Esophagus squamous epithelium (tissue), 5 donors: ENCODE data around the gene ADGRF3. TPM values are rescaled to one million over a fixed set of nuclear protein-coding genes. Genes with fewer than 3 reads are reported as not detected.
"Not testable (repeated sequence)": the region's sequence is repeated elsewhere in the genome, so short reads cannot be mapped to it uniquely, and the experiment has no call there.

Experiments
- DNase-seq: peaks from one replicate; lab custom pipeline; 2025; lab: John Stamatoyannopoulos, UW
- H3K27ac ChIP-seq, 4 donors: fragments of 200-600 bp; sonication (generic); one replicate each; pipeline ENCODE4 v1.5.1; 2016 to 2019; ENCODE audit warnings: mild to moderate bottlenecking in 1 of 4
- H3K27me3 ChIP-seq, 4 donors: fragments of 200-600 bp; sonication (generic); 1 replicate in 3 of 4; 2 replicates in 1 of 4; pipeline versions ENCODE4 v1.5.1 to v1.6.0; 2017 to 2021; ENCODE audit warnings: antibody characterized with exemption in 1 of 4
- H3K36me3 ChIP-seq, 3 donors: fragments of 200-600 bp; sonication (generic); one replicate each; pipeline ENCODE4 v1.5.1; 2016 to 2019
- H3K4me1 ChIP-seq, 3 donors: fragments of 200-600 bp; sonication (generic); one replicate each; pipeline ENCODE4 v1.5.1; 2017 to 2019
- H3K4me3 ChIP-seq, 4 donors: fragments of 200-600 bp; sonication (generic); 1 replicate in 3 of 4; 2 replicates in 1 of 4; pipeline ENCODE4 v1.5.1; 2016 to 2019; ENCODE audit warnings: mild to moderate bottlenecking in 2 of 4, moderate library complexity in 1 of 4
- H3K9me3 ChIP-seq, 3 donors: fragments of 200-600 bp; sonication (generic); one replicate each; pipeline ENCODE4 v1.5.1; 2016 to 2019
- CTCF ChIP-seq, 6 experiments: fragments of 450-650 bp in 4 of 6; fragments of 200-600 bp in 2 of 6; sonication (generic) in 2 of 6; IDR thresholded peaks; one replicate each; pipeline ENCODE4 v1.5.1; 2016 to 2019; ENCODE audit warnings: antibody characterized with exemption in 6 of 6, mild to moderate bottlenecking in 4 of 6, moderate library complexity in 4 of 6
- POLR2A ChIP-seq, 4 donors: fragments of 450-650 bp; IDR thresholded peaks; one replicate each; pipeline ENCODE4 v1.6.1; 2017; ENCODE audit warnings: antibody characterized with exemption in 4 of 4, mild to moderate bottlenecking in 4 of 4, moderate library complexity in 3 of 4
- WGBS, 2 donors: methylation state at CpG; one replicate each; pipeline ENCODE4 v1.1.5; 2018; 5-methylcytosine and 5-hydroxymethylcytosine counted together
- intact Hi-C: fragments of 100-400 bp; cut with DNase I; formaldehyde crosslinking; loops from one replicate; pipeline ENCODE4 v1.15.0; 2022
- total RNA-seq, 4 donors: library from RNA; depleted of rRNA; stranded (reverse); fragments of >200 nt; gene quantifications; one replicate each; pipeline ENCODE4 v1.1.0, GENCODE V29; 2016
- donor health status: DM: yes; HTN: yes; CAD: no.

Gene ADGRF3
- total RNA-seq, 4 donors from 2014 or later = 0.41 TPM; not detected in 3

- Histone ChIP-seq H3K4me1 (peaks cover 7 to 40% (median 17%) of the 10 kb centered on the region in 3 donors), H3K27me3 (no peaks in the 10 kb centered on the region), H3K27ac (peak overlapping the region in 3 of 4 donors; percentile 8 to 54 (median 17)), H3K36me3 (peaks cover 0 to 50% (median 5%) of the 10 kb centered on the region in 3 donors), H3K9me3 (no peaks in the 10 kb centered on the region), H3K4me3 (no peak overlapping the region)
- TF ChIP-seq CTCF (IDR thresholded peaks at IDR 0.05) (no peak), POLR2A (IDR thresholded peaks at IDR 0.05) (no peak)
- intact Hi-C loops = no loop called here
- 80 to 96% methylated on average over 4 of the region's 4 CpGs for WGBS, 2 donors
- DNase-seq = no peak
Observed at GRCh38 chr2:26268213-26268612, 78.4 kb downstream of the ADGRF3 start.

- H3K27ac ChIP-seq, H3K27me3 ChIP-seq, H3K4me1 ChIP-seq, H3K4me3 ChIP-seq, DNase-seq, intact Hi-C loops, H3K9me3 ChIP-seq: not testable (repeated sequence)
- 82 to 91% methylated on average over 8 of the region's 8 CpGs for WGBS, 2 donors
- H3K36me3 ChIP-seq = peaks cover 0 to 88% (median 8%) of the 10 kb centered on the region in 3 donors
Observed at GRCh38 chr2:26258836-26259235, 87.8 kb downstream of the ADGRF3 start.

Other genes starting within 250 kb of the ADGRF3 start
- gene GAREM2, start 173.7 kb downstream of the ADGRF3 start, total RNA-seq = 1 to 10 TPM in 2 of 4 donors, under 1 TPM in 2; 0.19 to 1.5 (median 0.89) TPM
- gene HADHA, start 102.2 kb downstream of the ADGRF3 start, total RNA-seq = 100 to 1,000 TPM in 3 of 4 donors, 10 to 100 TPM in 1; 84.7 to 161 (median 116) TPM
- 100 to 1,000 TPM in 1 of 4 donors, 10 to 100 TPM in 3; 57.6 to 150 (median 85.1) TPM for gene HADHB, start 101.8 kb downstream of the ADGRF3 start, total RNA-seq
- 10 to 100 TPM; 23.1 to 46.6 (median 32.4) TPM for gene SELENOI, start 646 bp downstream of the ADGRF3 start, total RNA-seq
- gene DRC1, start 55.1 kb upstream of the ADGRF3 start, total RNA-seq = not detected
- under 1 TPM in 2 of 4 donors, not detected in 2; under 0.01 to 0.56 TPM for gene OTOF, start 131.3 kb upstream of the ADGRF3 start, total RNA-seq